Measurements from ENCODE around the gene ANO9. TPM values are rescaled to one million over a fixed set of nuclear protein-coding genes. Genes with fewer than 3 reads are reported as not detected.

Gene ANO9
- total RNA-seq, 1 donor from 2014 or later = 31.0 TPM

- H3K4me3 Mint-ChIP-seq (ENCODE audit: low read depth) = no peak overlapping the region
- H3K4me1 Mint-ChIP-seq (ENCODE audit: low read depth) = no peaks in the 10 kb centered on the region
- peaks cover 6% of the 10 kb centered on the region for H3K36me3 Mint-ChIP-seq (ENCODE audit: insufficient read depth)
- no peaks in the 10 kb centered on the region for H3K9me3 Mint-ChIP-seq (ENCODE audit: low read depth)
- no peak for DNase-seq (ENCODE audit: low spot score, unreplicated experiment)
- no peak for TF ChIP-seq CTCF (IDR thresholded peaks at IDR 0.05; ENCODE audit: unreplicated experiment)
- peak overlapping the region; percentile 10 for H3K27ac Mint-ChIP-seq
- H3K27me3 Mint-ChIP-seq = no peaks in the 10 kb centered on the region
These were observed 47.2 kb upstream of the ANO9 start for GRCh38 chr11:488992-489391.

GRCh38 chr11:488579-488978 lies 46.8 kb upstream of the ANO9 start:
- no peak for TF ChIP-seq CTCF (IDR thresholded peaks at IDR 0.05; ENCODE audit: unreplicated experiment)
- Mint-ChIP-seq H3K27ac (peak overlapping the region; percentile 10), H3K27me3 (no peaks in the 10 kb centered on the region), H3K4me3 (ENCODE audit: low read depth) (no peak overlapping the region), H3K36me3 (ENCODE audit: insufficient read depth) (peaks cover 7% of the 10 kb centered on the region), H3K4me1 (ENCODE audit: low read depth) (no peaks in the 10 kb centered on the region), H3K9me3 (ENCODE audit: low read depth) (no peaks in the 10 kb centered on the region)
- DNase-seq (ENCODE audit: low spot score, unreplicated experiment) = no peak

- H3K4me1 Mint-ChIP-seq (ENCODE audit: low read depth) = no peaks in the 10 kb centered on the region
- H3K27me3 Mint-ChIP-seq = no peaks in the 10 kb centered on the region
- H3K9me3 Mint-ChIP-seq (ENCODE audit: low read depth) = peaks cover 3% of the 10 kb centered on the region
- no peak for TF ChIP-seq CTCF (IDR thresholded peaks at IDR 0.05; ENCODE audit: unreplicated experiment)
- H3K36me3 Mint-ChIP-seq (ENCODE audit: insufficient read depth) = peaks cover 11% of the 10 kb centered on the region
- no peak for DNase-seq (ENCODE audit: low spot score, unreplicated experiment)
- no peak overlapping the region for H3K27ac Mint-ChIP-seq
- no peak overlapping the region for H3K4me3 Mint-ChIP-seq (ENCODE audit: low read depth)
These were observed 46.3 kb upstream of the ANO9 start for GRCh38 chr11:488062-488461.

GRCh38 chr11:487571-488021 lies 45.8 kb upstream of the ANO9 start:
- Mint-ChIP-seq H3K9me3 (ENCODE audit: low read depth) (peaks cover 3% of the 10 kb centered on the region), H3K27ac (no peak overlapping the region), H3K27me3 (no peaks in the 10 kb centered on the region), H3K4me3 (ENCODE audit: low read depth) (no peak overlapping the region), H3K4me1 (ENCODE audit: low read depth) (no peaks in the 10 kb centered on the region), H3K36me3 (ENCODE audit: insufficient read depth) (peaks cover 11% of the 10 kb centered on the region)
- DNase-seq (ENCODE audit: low spot score, unreplicated experiment) = no peak
- no peak for TF ChIP-seq CTCF (IDR thresholded peaks at IDR 0.05; ENCODE audit: unreplicated experiment)

- no peak for DNase-seq (ENCODE audit: low spot score, unreplicated experiment)
- no peaks in the 10 kb centered on the region for H3K4me1 Mint-ChIP-seq (ENCODE audit: low read depth)
- TF ChIP-seq CTCF (IDR thresholded peaks at IDR 0.05; ENCODE audit: unreplicated experiment) = no peak
These were observed 44.4 kb upstream of the ANO9 start for GRCh38 chr11:486189-486588.

More at GRCh38 chr11:486189-486588, 44.4 kb upstream of the ANO9 start:
- Mint-ChIP-seq H3K36me3 (ENCODE audit: insufficient read depth) (peaks cover 13% of the 10 kb centered on the region), H3K27me3 (no peaks in the 10 kb centered on the region), H3K27ac (no peak overlapping the region), H3K9me3 (ENCODE audit: low read depth) (peaks cover 6% of the 10 kb centered on the region), H3K4me3 (ENCODE audit: low read depth) (no peak overlapping the region)

All from progenitor cell of endocrine pancreas (in vitro differentiated cells).